ENCODE data around the gene FHAD1.

- TF ChIP-seq EP300 (IDR thresholded peaks at IDR 0.05) = no peak
- no peak for TF ChIP-seq CTCF (IDR thresholded peaks at IDR 0.05)
Observed at GRCh38 chr1:15326691-15327588, 79.9 kb downstream of the FHAD1 start.
